GM12878 (cell line): ENCODE results near the gene PRDX1. TPM values are rescaled to one million over a fixed set of nuclear protein-coding genes. Genes with fewer than 3 reads are reported as not detected.
A peak's percentile ranks its signal among the peaks of the same experiment; 100 is the strongest.

Experiments
- CBFB ChIP-seq: IDR thresholded peaks from 2 replicates; pipeline ENCODE4 v1.6.1; 2016; ENCODE audit warnings: antibody characterized with exemption, low read depth
- HDAC2 ChIP-seq: fragments of 200-600 bp; sonication (generic); IDR thresholded peaks from 2 replicates; pipeline ENCODE4 v1.6.1; 2017
- MEF2B ChIP-seq: fragments of 450-650 bp; IDR thresholded peaks from 2 replicates; pipeline ENCODE4 v1.6.1; 2018; ENCODE audit warnings: mild to moderate bottlenecking, moderate library complexity; ENCODE audit not compliant: partially characterized antibody, poor library complexity, severe bottlenecking
- polyA plus RNA-seq, 11 experiments: library from polyadenylated mRNA; depleted of rRNA in 4 of 11; unstranded in 6 of 11; stranded (reverse) in 5 of 11; fragments of >200 nt; fragmentation: Nextera tagmentation in 4 of 11; fragmentation: Illumina TruSeq in 1 of 11; extraction: Ambion mirVana in 4 of 11; extraction: Trizol in 1 of 11; gene quantifications; 1 replicate in 1 of 11; 2 replicates in 10 of 11; pipeline versions ENCODE4 v1.2.1 to v1.2.3, GENCODE V29; 2011 to 2016; ENCODE audit warnings: inconsistent platforms in 2 of 11, missing spikeins in 2 of 11, low read depth in 1 of 11
- total RNA-seq, 4 experiments: library from RNA; depleted of rRNA in 3 of 4; stranded (reverse); fragments of >200 nt in 3 of 4; fragmentation: Illumina TruSeq in 1 of 4; extraction: Trizol in 1 of 4; gene quantifications; 2 replicates each; pipeline versions ENCODE4 v1.2.1 to v1.2.3, GENCODE V29; 2013 to 2021
- TF ChIP-seq, protein P1 (sequence below): fragments of 150-350 bp; IDR thresholded peaks from 2 replicates; pipeline ENCODE4 v1.6.1; 2014; ENCODE audit warnings: mild to moderate bottlenecking, low read depth, low read length
- TF ChIP-seq, protein P2 (sequence below): IDR thresholded peaks from 2 replicates; pipeline ENCODE4 v1.6.1; 2011; ENCODE audit warnings: borderline replicate concordance, low read depth, mild to moderate bottlenecking, moderate library complexity, low read length; ENCODE audit not compliant: insufficient read depth, poor library complexity, severe bottlenecking
- TF ChIP-seq, protein P3 (sequence below): fragments of 450-650 bp; conservative IDR thresholded peaks from 2 replicates; pipeline ENCODE4 v1.6.1; 2017; ENCODE audit warnings: mild to moderate bottlenecking, moderate library complexity

PRDX1 gene
- total and polyA plus RNA-seq, 10 of the 15 experiments (the other 5 are each of a cell fraction or from before 2014, with no cell fraction given), result 659 to 1,775 (median 811) TPM

DNA sequence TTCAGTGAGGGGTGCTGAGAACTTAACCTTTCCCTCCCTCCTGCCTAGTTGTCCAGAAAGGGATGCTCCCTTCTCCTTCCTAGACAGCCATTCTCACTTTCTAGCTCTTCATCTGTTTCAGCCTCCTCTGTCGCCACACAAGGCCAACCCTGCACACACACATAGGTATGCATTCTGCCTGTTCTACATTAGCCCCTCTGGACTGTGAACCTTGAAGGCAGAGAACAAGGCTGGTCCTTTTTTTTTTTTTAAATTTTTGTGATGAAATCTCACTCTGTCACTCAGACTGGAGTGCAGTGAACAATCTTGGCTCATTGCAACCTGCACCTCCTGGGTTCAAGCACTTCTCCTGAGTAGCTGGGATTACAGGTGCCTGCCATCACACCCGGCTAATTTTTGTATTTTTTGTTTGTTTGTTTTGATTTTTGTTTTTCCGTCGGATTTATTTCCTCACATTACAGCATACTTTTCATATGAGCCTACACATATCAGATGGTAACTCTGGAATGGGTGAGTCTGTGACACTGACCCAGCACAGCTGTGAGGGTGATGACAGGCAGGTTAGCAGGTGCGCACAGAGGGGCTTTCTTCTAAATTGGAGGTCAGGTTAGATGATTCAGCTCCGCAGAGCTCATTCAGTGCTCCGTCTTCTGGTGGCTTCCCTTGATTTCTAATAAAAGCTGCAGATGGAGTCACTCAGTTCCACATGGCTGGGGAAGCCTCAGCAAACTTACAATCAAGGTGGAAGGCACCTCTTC is 24.0 kb upstream of the PRDX1 start (continued):
- TF ChIP-seq CBFB (no peak), MEF2B (no peak), HDAC2 (no peak)
- TF ChIP-seq, protein P1, sequence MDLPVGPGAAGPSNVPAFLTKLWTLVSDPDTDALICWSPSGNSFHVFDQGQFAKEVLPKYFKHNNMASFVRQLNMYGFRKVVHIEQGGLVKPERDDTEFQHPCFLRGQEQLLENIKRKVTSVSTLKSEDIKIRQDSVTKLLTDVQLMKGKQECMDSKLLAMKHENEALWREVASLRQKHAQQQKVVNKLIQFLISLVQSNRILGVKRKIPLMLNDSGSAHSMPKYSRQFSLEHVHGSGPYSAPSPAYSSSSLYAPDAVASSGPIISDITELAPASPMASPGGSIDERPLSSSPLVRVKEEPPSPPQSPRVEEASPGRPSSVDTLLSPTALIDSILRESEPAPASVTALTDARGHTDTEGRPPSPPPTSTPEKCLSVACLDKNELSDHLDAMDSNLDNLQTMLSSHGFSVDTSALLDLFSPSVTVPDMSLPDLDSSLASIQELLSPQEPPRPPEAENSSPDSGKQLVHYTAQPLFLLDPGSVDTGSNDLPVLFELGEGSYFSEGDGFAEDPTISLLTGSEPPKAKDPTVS, result no peak
- TF ChIP-seq, protein P2, sequence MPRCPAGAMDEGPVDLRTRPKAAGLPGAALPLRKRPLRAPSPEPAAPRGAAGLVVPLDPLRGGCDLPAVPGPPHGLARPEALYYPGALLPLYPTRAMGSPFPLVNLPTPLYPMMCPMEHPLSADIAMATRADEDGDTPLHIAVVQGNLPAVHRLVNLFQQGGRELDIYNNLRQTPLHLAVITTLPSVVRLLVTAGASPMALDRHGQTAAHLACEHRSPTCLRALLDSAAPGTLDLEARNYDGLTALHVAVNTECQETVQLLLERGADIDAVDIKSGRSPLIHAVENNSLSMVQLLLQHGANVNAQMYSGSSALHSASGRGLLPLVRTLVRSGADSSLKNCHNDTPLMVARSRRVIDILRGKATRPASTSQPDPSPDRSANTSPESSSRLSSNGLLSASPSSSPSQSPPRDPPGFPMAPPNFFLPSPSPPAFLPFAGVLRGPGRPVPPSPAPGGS, result peak; percentile 7
- TF ChIP-seq, protein P3, sequence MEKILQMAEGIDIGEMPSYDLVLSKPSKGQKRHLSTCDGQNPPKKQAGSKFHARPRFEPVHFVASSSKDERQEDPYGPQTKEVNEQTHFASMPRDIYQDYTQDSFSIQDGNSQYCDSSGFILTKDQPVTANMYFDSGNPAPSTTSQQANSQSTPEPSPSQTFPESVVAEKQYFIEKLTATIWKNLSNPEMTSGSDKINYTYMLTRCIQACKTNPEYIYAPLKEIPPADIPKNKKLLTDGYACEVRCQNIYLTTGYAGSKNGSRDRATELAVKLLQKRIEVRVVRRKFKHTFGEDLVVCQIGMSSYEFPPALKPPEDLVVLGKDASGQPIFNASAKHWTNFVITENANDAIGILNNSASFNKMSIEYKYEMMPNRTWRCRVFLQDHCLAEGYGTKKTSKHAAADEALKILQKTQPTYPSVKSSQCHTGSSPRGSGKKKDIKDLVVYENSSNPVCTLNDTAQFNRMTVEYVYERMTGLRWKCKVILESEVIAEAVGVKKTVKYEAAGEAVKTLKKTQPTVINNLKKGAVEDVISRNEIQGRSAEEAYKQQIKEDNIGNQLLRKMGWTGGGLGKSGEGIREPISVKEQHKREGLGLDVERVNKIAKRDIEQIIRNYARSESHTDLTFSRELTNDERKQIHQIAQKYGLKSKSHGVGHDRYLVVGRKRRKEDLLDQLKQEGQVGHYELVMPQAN, result no peak
